Measurements from ENCODE around the gene FNTB.

Gene FNTB

GRCh38 chr14:64979336-64980074 is 7.2 kb upstream of the FNTB start:
- H3K9me3 Mint-ChIP-seq, result no peaks in the 10 kb centered on the region
- peaks cover 8% of the 10 kb centered on the region for H3K27me3 Mint-ChIP-seq
- peaks cover 7% of the 10 kb centered on the region for H3K4me1 Mint-ChIP-seq
- ATAC-seq (ENCODE audit: low read depth) (no peak), DNase-seq (ENCODE audit: low spot score in 2 of 2) (no peak)
- no peak overlapping the region for H3K4me3 Mint-ChIP-seq
- H3K36me3 Mint-ChIP-seq, result no peaks in the 10 kb centered on the region
- no peak overlapping the region for H3K27ac Mint-ChIP-seq

- Mint-ChIP-seq H3K4me1 (peaks cover 9% of the 10 kb centered on the region), H3K36me3 (no peaks in the 10 kb centered on the region), H3K27ac (no peak overlapping the region), H3K9me3 (no peaks in the 10 kb centered on the region), H3K27me3 (peaks cover 6% of the 10 kb centered on the region), H3K4me3 (peak overlapping the region; percentile 48)
- DNase-seq (ENCODE audit: low spot score in 2 of 2) (peak in 1 of 2 donors; percentile 29), ATAC-seq (ENCODE audit: low read depth) (no peak)
Measured at GRCh38 chr14:64983439-64984310, 3.0 kb upstream of the FNTB start.

DNA sequence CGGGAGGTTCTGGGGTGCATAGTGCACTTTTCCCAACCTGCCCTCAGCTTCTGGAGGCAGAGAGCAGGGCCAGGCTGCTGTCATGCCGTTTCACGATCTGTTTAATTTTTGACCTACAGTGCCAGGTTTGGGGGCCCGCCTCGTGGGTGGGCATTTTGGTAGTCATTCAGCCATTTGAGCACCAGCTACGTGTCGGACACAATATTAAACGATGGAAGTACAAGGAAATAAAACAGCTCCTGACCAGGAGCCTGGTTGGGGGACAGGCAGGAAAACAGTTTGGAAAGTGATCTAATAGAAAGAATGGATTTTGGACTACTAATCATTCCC is 708 bp downstream of the FNTB start:
- H3K27me3 Mint-ChIP-seq, result peaks cover 3% of the 10 kb centered on the region
- no peaks in the 10 kb centered on the region for H3K36me3 Mint-ChIP-seq
- no peak overlapping the region for H3K27ac Mint-ChIP-seq
- H3K9me3 Mint-ChIP-seq, result no peaks in the 10 kb centered on the region
- peak overlapping the region; percentile 94 for H3K4me3 Mint-ChIP-seq
- DNase-seq (ENCODE audit: low spot score in 2 of 2) (no peak), ATAC-seq (ENCODE audit: low read depth) (no peak)
- peaks cover 25% of the 10 kb centered on the region for H3K4me1 Mint-ChIP-seq

GRCh38 chr14:64990296-64990695 is 3.6 kb downstream of the FNTB start:
- Mint-ChIP-seq H3K4me1 (peaks cover 19% of the 10 kb centered on the region), H3K27ac (no peak overlapping the region), H3K36me3 (no peaks in the 10 kb centered on the region), H3K4me3 (no peak overlapping the region), H3K27me3 (no peaks in the 10 kb centered on the region), H3K9me3 (no peaks in the 10 kb centered on the region)
- no peak for ATAC-seq (ENCODE audit: low read depth)
- DNase-seq (ENCODE audit: low spot score in 2 of 2), result no peak

DNA sequence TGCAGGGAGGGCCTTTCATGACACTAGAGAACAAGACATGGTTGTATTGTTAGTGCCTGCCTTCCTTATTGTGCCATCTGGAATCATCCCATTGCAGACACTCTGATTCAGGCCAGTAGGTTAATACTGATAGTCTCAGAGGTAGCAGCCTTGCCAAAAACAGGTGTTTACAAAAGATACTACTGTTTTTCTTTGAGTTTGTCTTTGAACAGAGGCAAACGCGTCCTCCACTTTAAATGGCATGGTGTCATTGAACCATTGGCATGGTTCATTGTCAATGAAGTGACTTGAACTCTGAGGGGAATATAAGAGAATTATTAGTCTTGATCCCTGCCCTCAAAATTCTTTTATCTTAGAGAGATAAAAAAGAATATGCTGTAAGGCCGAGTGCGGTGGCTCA is 4.2 kb downstream of the FNTB start:
- no peak for ATAC-seq (ENCODE audit: low read depth)
- H3K4me3 Mint-ChIP-seq, result no peak overlapping the region
- DNase-seq (ENCODE audit: low spot score in 2 of 2), result no peak
- H3K27ac Mint-ChIP-seq, result no peak overlapping the region
- peaks cover 19% of the 10 kb centered on the region for H3K4me1 Mint-ChIP-seq
- H3K9me3 Mint-ChIP-seq, result no peaks in the 10 kb centered on the region
- no peaks in the 10 kb centered on the region for H3K36me3 Mint-ChIP-seq
- no peaks in the 10 kb centered on the region for H3K27me3 Mint-ChIP-seq

DNA sequence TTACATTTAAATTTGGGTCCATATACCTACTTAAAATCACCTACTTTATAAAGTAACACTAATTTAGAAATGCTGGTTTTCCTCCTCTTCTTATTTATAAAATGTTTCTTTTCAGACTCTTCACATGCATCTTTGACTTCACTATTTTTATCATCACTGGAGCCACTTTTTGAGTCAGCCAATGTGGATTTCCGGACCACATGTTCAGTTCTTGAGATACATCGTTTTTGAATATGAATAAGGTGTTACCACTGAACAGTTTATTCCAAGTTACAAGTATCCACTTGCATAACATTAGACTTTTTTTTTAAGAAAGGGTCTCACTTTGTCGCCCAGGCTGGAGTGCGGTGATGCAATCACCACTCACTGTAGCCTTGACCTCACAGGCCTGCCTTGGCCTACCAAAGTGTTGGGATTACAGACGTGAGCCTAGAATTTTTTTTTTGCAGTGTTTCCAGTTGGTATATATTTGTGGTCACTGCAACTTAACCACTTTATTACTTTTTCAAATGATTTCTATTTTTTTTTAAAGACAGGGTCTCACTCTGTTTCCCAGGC is 5.7 kb downstream of the FNTB start:
- ATAC-seq (ENCODE audit: low read depth) (no peak), DNase-seq (ENCODE audit: low spot score in 2 of 2) (no peak)
- Mint-ChIP-seq H3K27me3 (no peaks in the 10 kb centered on the region), H3K36me3 (no peaks in the 10 kb centered on the region), H3K4me3 (no peak overlapping the region), H3K9me3 (no peaks in the 10 kb centered on the region), H3K27ac (peak overlapping the region; percentile 45), H3K4me1 (peaks cover 21% of the 10 kb centered on the region)

DNA sequence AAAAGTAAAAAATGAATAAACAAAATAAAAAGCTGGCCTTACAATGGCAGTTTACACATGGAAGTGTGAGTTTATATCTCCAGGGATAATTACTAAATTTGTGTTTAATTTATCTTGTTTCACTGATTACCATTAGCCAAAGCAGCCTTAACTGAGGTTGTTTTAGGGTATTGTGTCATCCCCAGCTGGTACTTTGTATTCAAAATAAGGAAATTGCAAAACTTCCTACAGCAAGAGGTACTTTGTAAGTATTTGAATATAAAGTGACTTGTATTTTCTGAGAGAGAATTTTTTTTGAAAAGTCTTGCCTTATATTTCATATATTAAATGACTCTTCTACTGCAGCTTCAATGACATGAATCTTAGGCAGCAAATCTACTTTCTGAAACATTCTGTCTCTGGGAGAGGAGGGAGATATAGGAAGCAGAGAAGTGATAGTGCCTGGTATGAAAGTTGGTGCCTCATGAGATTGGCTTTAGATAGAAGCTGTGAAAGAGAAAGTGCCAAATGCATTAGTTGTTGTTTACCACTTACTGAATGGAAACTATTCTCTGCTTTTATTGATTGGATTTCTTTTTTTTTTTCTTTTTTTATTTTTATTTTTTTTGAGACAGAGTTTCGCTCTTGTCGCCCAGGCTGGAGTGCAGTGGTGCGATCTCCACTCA is 6.7 kb downstream of the FNTB start:
- peaks cover 20% of the 10 kb centered on the region for H3K4me1 Mint-ChIP-seq
- H3K36me3 Mint-ChIP-seq, result no peaks in the 10 kb centered on the region
- no peaks in the 10 kb centered on the region for H3K9me3 Mint-ChIP-seq
- ATAC-seq (ENCODE audit: low read depth) (no peak), DNase-seq (ENCODE audit: low spot score in 2 of 2) (no peak)
- H3K27ac Mint-ChIP-seq, result no peak overlapping the region
- H3K4me3 Mint-ChIP-seq, result no peak overlapping the region
- H3K27me3 Mint-ChIP-seq, result no peaks in the 10 kb centered on the region

DNA sequence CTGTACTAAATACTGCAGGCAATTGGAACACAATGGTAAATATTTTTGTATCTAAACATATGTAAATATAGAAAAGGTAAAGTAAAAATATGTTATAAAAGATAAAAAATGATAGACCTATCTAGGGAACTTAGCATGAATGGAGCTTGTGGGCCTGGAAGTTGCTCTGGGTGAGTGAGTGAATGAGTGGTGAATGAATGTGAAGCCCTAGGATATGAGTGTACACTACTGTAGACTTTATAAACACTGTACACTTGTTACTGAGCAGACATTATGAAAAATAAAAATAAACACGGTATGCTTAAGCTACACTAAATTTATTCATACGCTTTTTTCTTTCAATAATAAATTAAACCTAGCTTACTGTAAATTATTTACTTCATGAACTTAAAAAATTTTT is 7.8 kb downstream of the FNTB start:
- Mint-ChIP-seq H3K4me3 (no peak overlapping the region), H3K9me3 (no peaks in the 10 kb centered on the region), H3K27ac (no peak overlapping the region), H3K27me3 (no peaks in the 10 kb centered on the region), H3K36me3 (no peaks in the 10 kb centered on the region), H3K4me1 (peaks cover 20% of the 10 kb centered on the region)
- no peak for DNase-seq (ENCODE audit: low spot score in 2 of 2)
- no peak for ATAC-seq (ENCODE audit: low read depth)

DNA sequence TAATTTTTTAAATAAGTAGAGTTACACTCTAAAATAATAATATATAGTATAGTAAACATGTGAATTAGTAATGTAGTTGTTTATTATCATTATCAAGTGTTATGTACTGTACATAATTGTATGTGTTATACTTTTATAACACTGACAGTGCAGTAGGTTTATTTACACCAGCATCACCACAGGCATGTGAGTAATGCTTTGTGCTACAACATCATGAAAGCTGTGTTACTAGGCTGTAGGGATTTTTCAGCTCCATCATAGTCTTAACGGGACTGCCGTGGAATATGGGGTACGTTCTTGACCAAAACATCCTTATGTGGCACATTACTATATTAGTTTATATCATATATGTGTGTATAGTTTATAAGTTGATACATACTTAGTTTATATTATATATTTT is 8.6 kb downstream of the FNTB start:
- no peak overlapping the region for H3K27ac Mint-ChIP-seq
- H3K36me3 Mint-ChIP-seq, result no peaks in the 10 kb centered on the region
- no peak for ATAC-seq (ENCODE audit: low read depth)
- DNase-seq (ENCODE audit: low spot score in 2 of 2), result no peak
- H3K4me3 Mint-ChIP-seq, result no peak overlapping the region
- H3K27me3 Mint-ChIP-seq, result no peaks in the 10 kb centered on the region
- H3K4me1 Mint-ChIP-seq, result peaks cover 15% of the 10 kb centered on the region
- H3K9me3 Mint-ChIP-seq, result no peaks in the 10 kb centered on the region

DNA sequence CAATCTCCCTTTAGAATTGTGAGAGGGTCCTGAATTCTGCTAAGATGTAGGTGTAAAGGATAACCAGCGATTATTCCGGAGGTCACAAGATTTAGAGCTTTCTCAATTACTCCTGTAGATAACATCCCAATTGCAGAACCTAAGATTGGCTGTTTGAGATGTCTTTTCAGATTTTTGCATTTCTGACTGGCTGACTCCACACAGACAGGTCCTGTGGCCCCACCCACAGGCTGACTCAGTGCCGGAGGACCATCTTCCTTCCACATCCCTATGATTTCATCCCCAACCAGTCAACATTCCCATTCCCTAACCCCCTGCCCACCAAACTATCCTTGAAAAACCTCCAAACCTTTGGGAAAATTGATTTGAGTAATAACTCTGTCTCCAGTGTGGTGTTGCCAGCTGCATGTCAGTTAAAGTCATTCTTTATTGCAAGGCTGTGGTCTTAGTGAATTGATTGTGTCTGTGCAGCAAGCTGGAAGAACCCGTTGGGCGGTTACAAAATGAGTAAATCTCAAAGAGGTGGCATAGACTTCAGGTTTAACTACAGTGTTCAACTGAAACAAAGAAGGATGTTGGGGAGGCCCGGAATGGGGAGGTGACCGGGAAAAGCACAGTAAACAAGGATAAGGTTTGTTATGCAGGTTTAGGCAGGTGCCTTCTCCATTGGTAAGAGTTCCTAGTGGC is 10.6 kb downstream of the FNTB start:
- H3K4me1 Mint-ChIP-seq, result peaks cover 6% of the 10 kb centered on the region
- peak overlapping the region; percentile 78 for H3K4me3 Mint-ChIP-seq
- no peak overlapping the region for H3K27ac Mint-ChIP-seq

DNA sequence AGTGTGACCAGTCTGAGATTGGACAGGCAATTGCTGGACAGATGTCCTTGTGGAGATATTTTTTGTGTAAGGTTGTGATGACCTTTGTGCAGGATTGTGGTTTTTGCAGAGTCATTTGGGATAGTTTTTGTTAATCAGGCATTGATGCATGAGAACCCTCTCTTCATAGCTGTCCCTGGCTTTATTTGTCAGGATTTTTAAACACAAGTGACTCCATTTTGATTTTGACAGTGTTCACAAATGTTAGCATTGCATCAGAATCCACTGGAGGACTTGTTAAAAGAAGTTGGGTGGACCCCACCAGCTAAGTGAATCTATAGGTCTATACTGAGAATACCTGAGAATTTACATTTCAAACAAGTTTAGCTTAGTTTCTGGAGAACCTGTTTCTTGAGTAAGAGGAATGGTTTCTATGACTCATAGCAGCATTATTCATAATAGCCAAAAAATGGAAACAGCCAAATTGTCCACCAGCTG is 11.8 kb downstream of the FNTB start:
- no peaks in the 10 kb centered on the region for H3K9me3 Mint-ChIP-seq
- ATAC-seq (ENCODE audit: low read depth) (no peak), DNase-seq (ENCODE audit: low spot score in 2 of 2) (no peak)
- peaks cover 4% of the 10 kb centered on the region for H3K4me1 Mint-ChIP-seq
- no peaks in the 10 kb centered on the region for H3K27me3 Mint-ChIP-seq
- H3K27ac Mint-ChIP-seq, result no peak overlapping the region
- H3K36me3 Mint-ChIP-seq, result no peaks in the 10 kb centered on the region
- no peak overlapping the region for H3K4me3 Mint-ChIP-seq

More for the DNA sequence above, 10.6 kb downstream of the FNTB start:
- Mint-ChIP-seq H3K36me3 (no peaks in the 10 kb centered on the region), H3K9me3 (no peaks in the 10 kb centered on the region), H3K27me3 (no peaks in the 10 kb centered on the region)
- no peak for ATAC-seq (ENCODE audit: low read depth)
- no peak for DNase-seq (ENCODE audit: low spot score in 2 of 2)

- no peak overlapping the region for H3K27ac Mint-ChIP-seq
- ATAC-seq (ENCODE audit: low read depth), result no peak
- DNase-seq (ENCODE audit: low spot score in 2 of 2), result no peak
- no peaks in the 10 kb centered on the region for H3K27me3 Mint-ChIP-seq
- H3K4me3 Mint-ChIP-seq, result no peak overlapping the region
- H3K9me3 Mint-ChIP-seq, result no peaks in the 10 kb centered on the region
- peaks cover 7% of the 10 kb centered on the region for H3K4me1 Mint-ChIP-seq
- peaks cover 5% of the 10 kb centered on the region for H3K36me3 Mint-ChIP-seq
Measured at GRCh38 chr14:65000898-65001591, 14.3 kb downstream of the FNTB start.

GRCh38 chr14:65001723-65002122 is 15.0 kb downstream of the FNTB start:
- DNase-seq (ENCODE audit: low spot score in 2 of 2) (no peak), ATAC-seq (ENCODE audit: low read depth) (no peak)
- H3K36me3 Mint-ChIP-seq, result peaks cover 6% of the 10 kb centered on the region
- H3K4me1 Mint-ChIP-seq, result peaks cover 7% of the 10 kb centered on the region
- no peak overlapping the region for H3K27ac Mint-ChIP-seq
- no peaks in the 10 kb centered on the region for H3K9me3 Mint-ChIP-seq
- no peak overlapping the region for H3K4me3 Mint-ChIP-seq
- no peaks in the 10 kb centered on the region for H3K27me3 Mint-ChIP-seq
